ENCODE results near the gene PPP1R8.

- no peak for TF ChIP-seq EZH2 (IDR thresholded peaks at IDR 0.05; ENCODE audit: low read length, missing control alignments)
- no peak for TF ChIP-seq CTCF (conservative IDR thresholded peaks at IDR 0.05 in 1 of 2, IDR thresholded peaks at IDR 0.05 in 1 of 2; ENCODE audit: low read depth in 1 of 2, low read length in 2 of 2)
Measured at GRCh38 chr1:27879374-27880082, 48.9 kb downstream of the PPP1R8 start.
